Neutrophil (primary cell): Measurements from ENCODE around the gene HEATR1.
"Not testable (repeated sequence)": the region's sequence is repeated elsewhere in the genome, so short reads cannot be mapped to it uniquely, and the experiment has no call there.

Experiments
- H3K27ac ChIP-seq: fragments of 200-600 bp; sonication (generic); 2 replicates; pipeline ENCODE4 v1.5.1; 2016; ENCODE audit warnings: mild to moderate bottlenecking, moderate library complexity
- H3K27me3 ChIP-seq: fragments of 200-600 bp; sonication (generic); 2 replicates; pipeline ENCODE4 v1.6.0; 2016; ENCODE audit warnings: mild to moderate bottlenecking
- H3K36me3 ChIP-seq: fragments of 200-600 bp; sonication (generic); 2 replicates; pipeline ENCODE4 v1.5.1; 2017
- H3K4me1 ChIP-seq, 2 experiments: fragments of 200-600 bp in 1 of 2; sonication (generic) in 1 of 2; 1 replicate in 1 of 2; 2 replicates in 1 of 2; pipeline versions ENCODE4 v1.5.1 to v1.6.1; 2013 to 2016; ENCODE audit warnings: low read depth in 1 of 2, low read length in 1 of 2, mild to moderate bottlenecking in 1 of 2, moderate library complexity in 1 of 2; ENCODE audit not compliant: control insufficient read depth in 1 of 2, insufficient read depth in 1 of 2
- H3K4me3 ChIP-seq, 2 experiments: fragments of 200-600 bp in 1 of 2; sonication (generic) in 1 of 2; 1 replicate in 1 of 2; 2 replicates in 1 of 2; pipeline ENCODE4 v1.5.1; 2013 to 2016; ENCODE audit warnings: low read depth in 1 of 2, low read length in 1 of 2, mild to moderate bottlenecking in 1 of 2, moderate library complexity in 1 of 2
- H3K9me3 ChIP-seq: fragments of 200-600 bp; sonication (generic); 2 replicates; pipeline ENCODE4 v1.5.1; 2016
- TF ChIP-seq, protein P1 (sequence below): fragments of 200-600 bp; sonication (generic); IDR thresholded peaks from 2 replicates; pipeline ENCODE4 v1.5.1; 2016; ENCODE audit warnings: antibody characterized with exemption

Gene HEATR1

GRCh38 chr1:236509647-236510401 lies 94.5 kb downstream of the HEATR1 start:
- Histone ChIP-seq H3K27ac (no peak overlapping the region), H3K4me3 (no peak overlapping the region), H3K27me3 (no peaks in the 10 kb centered on the region), H3K9me3 (no peaks in the 10 kb centered on the region), H3K4me1 (no peaks in the 10 kb centered on the region), H3K36me3 (no peaks in the 10 kb centered on the region)
- TF ChIP-seq, protein P1, sequence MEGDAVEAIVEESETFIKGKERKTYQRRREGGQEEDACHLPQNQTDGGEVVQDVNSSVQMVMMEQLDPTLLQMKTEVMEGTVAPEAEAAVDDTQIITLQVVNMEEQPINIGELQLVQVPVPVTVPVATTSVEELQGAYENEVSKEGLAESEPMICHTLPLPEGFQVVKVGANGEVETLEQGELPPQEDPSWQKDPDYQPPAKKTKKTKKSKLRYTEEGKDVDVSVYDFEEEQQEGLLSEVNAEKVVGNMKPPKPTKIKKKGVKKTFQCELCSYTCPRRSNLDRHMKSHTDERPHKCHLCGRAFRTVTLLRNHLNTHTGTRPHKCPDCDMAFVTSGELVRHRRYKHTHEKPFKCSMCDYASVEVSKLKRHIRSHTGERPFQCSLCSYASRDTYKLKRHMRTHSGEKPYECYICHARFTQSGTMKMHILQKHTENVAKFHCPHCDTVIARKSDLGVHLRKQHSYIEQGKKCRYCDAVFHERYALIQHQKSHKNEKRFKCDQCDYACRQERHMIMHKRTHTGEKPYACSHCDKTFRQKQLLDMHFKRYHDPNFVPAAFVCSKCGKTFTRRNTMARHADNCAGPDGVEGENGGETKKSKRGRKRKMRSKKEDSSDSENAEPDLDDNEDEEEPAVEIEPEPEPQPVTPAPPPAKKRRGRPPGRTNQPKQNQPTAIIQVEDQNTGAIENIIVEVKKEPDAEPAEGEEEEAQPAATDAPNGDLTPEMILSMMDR: no peak

DNA sequence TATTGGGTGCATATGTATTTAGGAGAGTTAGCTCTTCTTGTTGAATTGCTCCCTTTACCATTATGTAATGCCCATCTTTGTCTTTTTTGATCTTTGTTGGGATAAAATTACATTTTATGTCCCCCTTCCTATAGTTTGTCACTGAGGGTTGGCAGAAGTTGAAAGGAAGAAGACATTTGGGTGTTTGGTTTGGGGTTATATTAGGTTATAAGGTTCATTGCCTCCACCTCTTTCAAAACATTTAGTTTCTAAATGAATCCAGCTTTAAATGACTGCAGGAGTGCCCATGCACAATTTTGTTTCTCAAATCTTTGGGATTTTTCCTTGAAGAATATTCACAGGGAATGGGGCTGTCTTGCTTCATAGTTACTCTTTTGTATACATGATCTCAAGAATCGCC lies 95.1 kb downstream of the HEATR1 start:
- Histone ChIP-seq H3K27me3 (no peaks in the 10 kb centered on the region), H3K27ac (no peak overlapping the region), H3K4me1 (no peaks in the 10 kb centered on the region), H3K4me3 (no peak overlapping the region), H3K9me3 (no peaks in the 10 kb centered on the region), H3K36me3 (no peaks in the 10 kb centered on the region)
- TF ChIP-seq, protein P1: no peak

GRCh38 chr1:236508593-236509027 lies 95.7 kb downstream of the HEATR1 start:
- Histone ChIP-seq H3K9me3 (no peaks in the 10 kb centered on the region), H3K27me3 (no peaks in the 10 kb centered on the region), H3K4me3 (no peak overlapping the region), H3K4me1 (no peaks in the 10 kb centered on the region), H3K36me3 (no peaks in the 10 kb centered on the region), H3K27ac (no peak overlapping the region)
- TF ChIP-seq, protein P1: no peak

- TF ChIP-seq, protein P1: no peak
- Histone ChIP-seq H3K4me1 (peaks cover 4 to 6% of the 10 kb centered on the region in 2 experiments), H3K9me3 (no peaks in the 10 kb centered on the region), H3K27ac (no peak overlapping the region), H3K27me3 (no peaks in the 10 kb centered on the region), H3K4me3 (no peak overlapping the region), H3K36me3 (no peaks in the 10 kb centered on the region)
Measured at GRCh38 chr1:236507022-236507700, 97.2 kb downstream of the HEATR1 start.

- H3K36me3 ChIP-seq, H3K27me3 ChIP-seq, H3K9me3 ChIP-seq, H3K27ac ChIP-seq, H3K4me1 ChIP-seq, H3K4me3 ChIP-seq: not testable (repeated sequence)
Measured at GRCh38 chr1:236504338-236504737, 100.0 kb downstream of the HEATR1 start.

DNA sequence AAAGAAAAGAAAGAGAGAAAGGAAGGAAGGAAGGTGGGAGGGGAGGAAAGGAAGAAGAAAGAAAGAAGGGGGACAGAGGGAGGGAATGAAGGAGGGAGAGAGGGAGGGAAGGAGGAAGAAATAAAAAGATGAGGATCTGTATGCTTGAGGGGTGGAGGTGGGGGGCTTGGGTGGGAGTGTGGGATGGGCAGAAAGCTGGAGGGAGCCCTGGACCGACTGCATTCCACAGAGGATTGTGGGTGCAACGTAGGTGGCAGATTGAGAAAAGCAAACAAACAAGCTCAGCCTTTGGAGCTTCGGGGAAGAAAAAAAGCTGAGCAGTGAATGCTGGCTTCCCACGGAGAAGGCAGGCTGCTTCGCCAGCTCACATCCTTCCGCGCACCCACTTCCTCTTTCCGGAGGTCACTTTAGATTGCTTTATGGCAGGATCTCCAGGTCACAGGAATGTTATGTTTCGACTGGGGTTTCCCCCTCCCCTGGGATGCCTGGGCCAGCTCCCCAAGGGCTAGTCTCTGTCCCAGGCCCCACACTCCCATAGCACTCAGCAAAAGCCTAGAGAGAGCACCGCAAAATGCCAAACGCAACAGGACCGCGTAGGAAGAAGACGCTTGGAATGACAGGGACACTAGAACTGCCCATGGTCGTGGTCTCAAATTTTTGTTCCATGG lies 101.2 kb downstream of the HEATR1 start:
- H3K4me3 ChIP-seq: no peak overlapping the region
- H3K36me3 ChIP-seq: no peaks in the 10 kb centered on the region
- TF ChIP-seq, protein P1: no peak
- H3K27me3 ChIP-seq: no peaks in the 10 kb centered on the region
- H3K4me1 ChIP-seq: peaks cover 4 to 6% of the 10 kb centered on the region in 2 experiments
- H3K27ac ChIP-seq: no peak overlapping the region
- H3K9me3 ChIP-seq: no peaks in the 10 kb centered on the region
